ENCODE results near the gene REXO2.
A peak's percentile ranks its signal among the peaks of the same experiment; 100 is the strongest.

Gene REXO2

DNA sequence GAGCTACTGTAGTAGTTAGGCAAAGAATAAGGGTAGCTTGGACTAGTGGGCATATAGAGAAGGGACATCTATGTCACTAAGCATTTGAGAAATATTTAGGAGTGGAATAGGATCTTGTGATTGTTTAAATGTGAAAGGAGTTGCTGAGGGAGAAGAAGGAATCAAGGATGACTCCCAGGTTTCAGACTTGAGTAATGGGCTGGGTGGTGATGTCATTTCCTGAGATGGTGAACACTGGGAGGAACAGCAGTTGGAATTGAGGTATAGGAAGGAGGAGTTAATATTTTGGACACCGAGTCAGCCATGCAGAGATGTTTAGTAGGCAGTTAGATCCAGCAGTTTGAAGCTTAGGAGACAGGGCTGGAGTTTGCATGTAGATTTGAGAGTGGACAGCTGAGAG, 40.1 kb downstream of the REXO2 start:
- Histone ChIP-seq H3K36me3 (ENCODE audit: control insufficient read depth, insufficient read depth, low read length, severe bottlenecking) (no peaks in the 10 kb centered on the region), H3K9me3 (ENCODE audit: control insufficient read depth, low read length) (no peaks in the 10 kb centered on the region), H3K9ac (ENCODE audit: low read length) (no peak overlapping the region), H3K27me3 (replicated peaks; ENCODE audit: control insufficient read depth, insufficient read depth, low read length) (no peaks in the 10 kb centered on the region), H3K4me3 (ENCODE audit: low read length) (no peak overlapping the region), H3K4me1 (ENCODE audit: control insufficient read depth, insufficient read depth, low read length) (peaks cover 22% of the 10 kb centered on the region)
- DNase-seq (ENCODE audit: low read depth), result no peak

DNA sequence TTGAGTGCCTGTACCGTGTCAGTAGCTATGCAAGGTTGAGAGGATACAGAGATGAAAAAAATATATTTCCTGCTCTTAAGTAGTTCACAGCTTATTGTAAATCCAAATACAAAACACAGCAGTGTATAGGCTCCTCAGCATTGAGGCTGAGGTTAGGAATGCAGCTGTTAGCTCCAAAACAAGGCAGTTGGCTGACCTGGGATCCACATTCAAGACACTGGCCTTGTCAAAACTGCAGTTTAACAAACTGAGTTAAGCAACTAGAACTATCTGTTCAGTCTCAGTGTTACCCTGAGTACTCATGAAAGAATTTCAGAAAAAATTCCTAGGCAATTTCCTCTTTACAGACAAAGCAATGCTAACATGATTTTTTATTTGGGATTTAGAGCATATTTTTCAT, 42.8 kb downstream of the REXO2 start:
- peak; percentile 43 for DNase-seq (ENCODE audit: low read depth)
- Histone ChIP-seq H3K4me1 (ENCODE audit: control insufficient read depth, insufficient read depth, low read length) (peaks cover 22% of the 10 kb centered on the region), H3K9ac (ENCODE audit: low read length) (no peak overlapping the region), H3K36me3 (ENCODE audit: control insufficient read depth, insufficient read depth, low read length, severe bottlenecking) (no peaks in the 10 kb centered on the region), H3K27me3 (replicated peaks; ENCODE audit: control insufficient read depth, insufficient read depth, low read length) (no peaks in the 10 kb centered on the region), H3K4me3 (ENCODE audit: low read length) (no peak overlapping the region), H3K9me3 (ENCODE audit: control insufficient read depth, low read length) (no peaks in the 10 kb centered on the region)

DNA sequence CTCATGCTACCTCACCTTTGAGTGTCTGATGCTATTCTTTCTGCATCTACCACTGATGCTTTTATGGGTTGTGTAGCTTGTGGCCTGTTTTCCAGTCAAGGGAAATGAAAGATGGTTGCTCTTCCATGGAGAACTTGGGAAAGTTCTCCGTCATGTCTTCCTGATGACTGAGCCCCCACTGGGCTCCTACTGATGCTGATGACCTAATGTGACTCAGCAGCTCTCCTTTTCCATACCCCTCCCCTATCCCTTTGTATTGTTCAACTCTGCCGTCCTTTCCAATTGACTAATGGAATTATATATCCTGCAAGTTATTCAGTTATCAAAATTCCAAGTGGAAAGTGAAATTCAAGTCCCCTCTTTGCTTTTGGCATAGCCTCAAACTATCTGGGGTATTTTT, 44.7 kb downstream of the REXO2 start:
- Histone ChIP-seq H3K4me3 (ENCODE audit: low read length) (no peak overlapping the region), H3K9ac (ENCODE audit: low read length) (no peak overlapping the region), H3K36me3 (ENCODE audit: control insufficient read depth, insufficient read depth, low read length, severe bottlenecking) (no peaks in the 10 kb centered on the region), H3K27me3 (replicated peaks; ENCODE audit: control insufficient read depth, insufficient read depth, low read length) (no peaks in the 10 kb centered on the region), H3K4me1 (ENCODE audit: control insufficient read depth, insufficient read depth, low read length) (peaks cover 16% of the 10 kb centered on the region), H3K9me3 (ENCODE audit: control insufficient read depth, low read length) (no peaks in the 10 kb centered on the region)
- no peak for DNase-seq (ENCODE audit: low read depth)

DNA sequence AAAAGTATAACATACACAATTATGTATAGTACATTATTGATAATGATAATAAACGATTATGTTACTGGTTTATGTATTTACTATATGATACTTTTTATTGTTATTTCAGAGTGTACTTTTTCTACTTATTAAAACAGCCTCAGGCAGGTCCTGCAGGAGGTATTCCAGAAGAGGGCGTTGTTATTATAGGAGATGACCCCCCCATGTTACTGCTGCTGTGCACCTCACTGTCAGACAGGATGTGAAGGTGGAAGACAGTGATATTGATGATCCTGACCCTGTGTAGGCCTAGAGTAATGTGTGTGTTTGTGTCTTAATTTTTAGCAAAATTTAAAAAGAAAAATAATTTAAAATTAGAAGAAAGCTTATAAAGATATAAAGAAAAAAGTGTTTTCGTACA, 57.6 kb downstream of the REXO2 start:
- DNase-seq (ENCODE audit: low read depth), result no peak
- Histone ChIP-seq H3K4me3 (ENCODE audit: low read length) (no peak overlapping the region), H3K27me3 (replicated peaks; ENCODE audit: control insufficient read depth, insufficient read depth, low read length) (no peaks in the 10 kb centered on the region), H3K9me3 (ENCODE audit: control insufficient read depth, low read length) (no peaks in the 10 kb centered on the region), H3K4me1 (ENCODE audit: control insufficient read depth, insufficient read depth, low read length) (no peaks in the 10 kb centered on the region), H3K36me3 (ENCODE audit: control insufficient read depth, insufficient read depth, low read length, severe bottlenecking) (no peaks in the 10 kb centered on the region), H3K9ac (ENCODE audit: low read length) (no peak overlapping the region)

DNA sequence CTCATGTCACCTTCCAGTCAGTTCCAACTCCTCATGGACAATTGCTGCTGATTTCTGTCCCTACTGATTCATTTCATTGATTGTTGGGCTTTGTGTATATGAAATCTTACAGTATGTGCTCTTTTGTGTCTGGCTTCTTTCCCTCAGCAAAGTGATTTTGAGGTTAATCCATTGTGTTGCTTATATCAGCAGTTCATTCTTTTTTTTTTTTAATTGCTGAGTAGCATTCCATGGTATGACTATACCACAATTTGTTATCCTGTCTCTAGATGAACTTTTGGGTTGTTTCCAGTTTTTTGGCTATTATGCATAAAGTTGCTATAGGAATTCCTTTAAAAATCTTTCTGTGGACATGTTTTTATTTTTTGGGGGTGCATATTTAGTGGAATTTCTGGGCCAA, 60.5 kb downstream of the REXO2 start:
- Histone ChIP-seq H3K27me3 (replicated peaks; ENCODE audit: control insufficient read depth, insufficient read depth, low read length) (no peaks in the 10 kb centered on the region), H3K4me1 (ENCODE audit: control insufficient read depth, insufficient read depth, low read length) (peaks cover 3% of the 10 kb centered on the region), H3K9ac (ENCODE audit: low read length) (no peak overlapping the region), H3K4me3 (ENCODE audit: low read length) (no peak overlapping the region), H3K36me3 (ENCODE audit: control insufficient read depth, insufficient read depth, low read length, severe bottlenecking) (no peaks in the 10 kb centered on the region), H3K9me3 (ENCODE audit: control insufficient read depth, low read length) (no peaks in the 10 kb centered on the region)
- no peak for DNase-seq (ENCODE audit: low read depth)

Data from adipocyte (in vitro differentiated cells).